H9 (cell line): ENCODE data around the gene PPFIBP2. TPM values are rescaled to one million over a fixed set of nuclear protein-coding genes. Genes with fewer than 3 reads are reported as not detected.

Experiments used
- DNase-seq: peaks from one replicate; pipeline ENCODE4 v3.0.0-alpha.2; 2017
- H2AFZ ChIP-seq: one replicate; pipeline ENCODE4 v1.6.1; 2013; ENCODE audit warnings: mild to moderate bottlenecking, low read length, control low read depth, moderate library complexity
- H2AK5ac ChIP-seq: 2 replicates; pipeline ENCODE4 v1.6.1; 2013; ENCODE audit warnings: low read length, control low read depth, mixed read lengths; ENCODE audit not compliant: insufficient read length
- H2BK120ac ChIP-seq: one replicate; pipeline ENCODE4 v1.6.1; 2013; ENCODE audit warnings: low read depth, mild to moderate bottlenecking, low read length, control low read depth, inconsistent platforms; ENCODE audit not compliant: poor library complexity, severe bottlenecking
- H2BK12ac ChIP-seq: 2 replicates; pipeline ENCODE4 v1.6.1; 2013; ENCODE audit warnings: low read length, control low read depth, mixed read lengths, low read depth; ENCODE audit not compliant: insufficient read length
- H2BK15ac ChIP-seq: 2 replicates; pipeline ENCODE4 v1.6.1; 2013; ENCODE audit warnings: low read depth, low read length, control low read depth
- H2BK20ac ChIP-seq: one replicate; pipeline ENCODE4 v1.6.1; 2013; ENCODE audit warnings: low read depth, mild to moderate bottlenecking, low read length, control low read depth, inconsistent platforms; ENCODE audit not compliant: poor library complexity, severe bottlenecking
- H2BK5ac ChIP-seq: 2 replicates; pipeline ENCODE4 v1.6.1; 2013; ENCODE audit warnings: low read length, control low read depth, mixed read lengths; ENCODE audit not compliant: insufficient read length
- H3K14ac ChIP-seq: 2 replicates; pipeline ENCODE4 v1.6.1; 2013; ENCODE audit warnings: low read length, control low read depth; ENCODE audit not compliant: insufficient read depth
- H3K18ac ChIP-seq: 2 replicates; pipeline ENCODE4 v1.6.1; 2013; ENCODE audit warnings: low read depth, mild to moderate bottlenecking, mixed read lengths, low read length, control low read depth; ENCODE audit not compliant: insufficient read length
- H3K23ac ChIP-seq: 2 replicates; pipeline ENCODE4 v1.6.1; 2013; ENCODE audit warnings: low read length, control low read depth, mixed read lengths, low read depth; ENCODE audit not compliant: insufficient read length
- H3K23me2 ChIP-seq: 2 replicates; pipeline ENCODE4 v1.6.1; 2013; ENCODE audit warnings: low read depth, mild to moderate bottlenecking, mixed read lengths, low read length, control low read depth; ENCODE audit not compliant: insufficient read length, poor library complexity, severe bottlenecking
- H3K27ac ChIP-seq: 2 replicates; pipeline ENCODE4 v1.5.1; 2013; ENCODE audit warnings: low read length, control low read depth, mixed read lengths, low read depth; ENCODE audit not compliant: insufficient read length
- H3K27me3 ChIP-seq: 2 replicates; pipeline ENCODE4 v1.6.1; 2013; ENCODE audit warnings: low read length, control low read depth, inconsistent platforms; ENCODE audit not compliant: insufficient read depth
- H3K4ac ChIP-seq: 2 replicates; pipeline ENCODE4 v1.6.1; 2013; ENCODE audit warnings: low read depth, mild to moderate bottlenecking, control low read depth, inconsistent platforms, low read length, moderate library complexity
- H3K4me1 ChIP-seq: 2 replicates; pipeline ENCODE4 v1.6.1; 2013; ENCODE audit warnings: low read length, control low read depth, inconsistent platforms; ENCODE audit not compliant: insufficient read depth
- H3K4me2 ChIP-seq: 2 replicates; pipeline ENCODE4 v1.6.1; 2013; ENCODE audit warnings: low read length, control low read depth, mixed read lengths; ENCODE audit not compliant: insufficient read length, insufficient read depth
- H3K56ac ChIP-seq: 2 replicates; pipeline ENCODE4 v1.6.1; 2013; ENCODE audit warnings: low read depth, mild to moderate bottlenecking, mixed read lengths, low read length, control low read depth; ENCODE audit not compliant: insufficient read length
- H3K79me1 ChIP-seq: 2 replicates; pipeline ENCODE4 v1.6.1; 2013; ENCODE audit warnings: low read depth, mild to moderate bottlenecking, moderate library complexity, low read length, control low read depth, inconsistent platforms; ENCODE audit not compliant: insufficient read depth, poor library complexity, severe bottlenecking
- H3K79me2 ChIP-seq: 2 replicates; pipeline ENCODE4 v1.6.1; 2013; ENCODE audit warnings: low read length, control low read depth, inconsistent platforms; ENCODE audit not compliant: insufficient read depth
- H3K9ac ChIP-seq: 2 replicates; pipeline ENCODE4 v1.6.1; 2013; ENCODE audit warnings: low read length, control low read depth, mixed read lengths; ENCODE audit not compliant: insufficient read length; ENCODE audit errors: extremely low read depth
- H3K9me3 ChIP-seq: one replicate; pipeline ENCODE4 v1.6.1; 2013; ENCODE audit warnings: low read depth, low read length, inconsistent platforms; ENCODE audit not compliant: control insufficient read depth
- H3T11ph ChIP-seq: one replicate; pipeline ENCODE4 v1.6.1; 2013; ENCODE audit warnings: mild to moderate bottlenecking, low read length, control low read depth, inconsistent platforms
- H4K20me1 ChIP-seq: one replicate; pipeline ENCODE4 v1.6.1; 2013; ENCODE audit not compliant: control insufficient read depth, insufficient read length, insufficient read depth
- H4K5ac ChIP-seq: 2 replicates; pipeline ENCODE4 v1.6.1; 2013; ENCODE audit warnings: low read depth, mild to moderate bottlenecking, mixed read lengths, low read length, control low read depth; ENCODE audit not compliant: insufficient read length
- H4K8ac ChIP-seq: replicated peaks from 2 replicates; pipeline ENCODE4 v1.6.1; 2013; ENCODE audit warnings: low read length, control low read depth, mixed read lengths, low read depth; ENCODE audit not compliant: insufficient read length
- H4K91ac ChIP-seq: 2 replicates; pipeline ENCODE4 v1.6.1; 2013; ENCODE audit warnings: low read depth, mild to moderate bottlenecking, moderate library complexity, mixed read lengths, low read length, control low read depth; ENCODE audit not compliant: insufficient read length
- H3K27ac Mint-ChIP-seq, 3 experiments: 2 replicates in 2 of 3; 3 replicates in 1 of 3; pipeline ENCODE4 v1.8.0; 2020 to 2021; ENCODE audit warnings: mixed read lengths in 3 of 3, mild to moderate bottlenecking in 1 of 3, moderate library complexity in 1 of 3
- H3K27me3 Mint-ChIP-seq: 2 replicates; pipeline ENCODE4 v1.8.0; 2021; ENCODE audit warnings: low read depth, mild to moderate bottlenecking, moderate library complexity, mixed read lengths
- H3K36me3 Mint-ChIP-seq, 3 experiments: 2 replicates in 2 of 3; 3 replicates in 1 of 3; pipeline ENCODE4 v1.8.0; 2020 to 2021; ENCODE audit warnings: low read depth in 3 of 3, mixed read lengths in 3 of 3; ENCODE audit not compliant: insufficient read depth in 1 of 3
- H3K4me1 Mint-ChIP-seq, 2 experiments: 2 replicates each; pipeline ENCODE4 v1.8.0; 2020; ENCODE audit warnings: mixed read lengths in 2 of 2
- H3K4me3 Mint-ChIP-seq, 2 experiments: 2 replicates in 1 of 2; 3 replicates in 1 of 2; pipeline ENCODE4 v1.8.0; 2020 to 2021; ENCODE audit warnings: mild to moderate bottlenecking in 2 of 2, mixed read lengths in 2 of 2, moderate library complexity in 1 of 2
- H3K9me3 Mint-ChIP-seq, 2 experiments: 2 replicates in 1 of 2; 3 replicates in 1 of 2; pipeline ENCODE4 v1.8.0; 2020; ENCODE audit warnings: mild to moderate bottlenecking in 2 of 2, mixed read lengths in 2 of 2, moderate library complexity in 1 of 2
- WGBS: extraction: QIAGEN DNeasy Blood & Tissue Kit; methylation state at CpG from one replicate; pipeline ENCODE4 v1.1.7; 2013; ENCODE audit warnings: missing lambda C conversion rate, low lambda C conversion rate, mixed read lengths; ENCODE audit not compliant: insufficient read length; ENCODE audit errors: extremely low coverage; 5-methylcytosine and 5-hydroxymethylcytosine counted together
- total RNA-seq: library from RNA; stranded (reverse); gene quantifications from 2 replicates; pipeline ENCODE4 v1.2.1, GENCODE V29; 2021
- TF ChIP-seq, protein P1 (sequence below): fragments of 200-600 bp; sonication (generic); conservative IDR thresholded peaks from 3 replicates; pipeline ENCODE4 v1.8.0; 2021; ENCODE audit warnings: antibody characterized with exemption, mild to moderate bottlenecking

The PPFIBP2 gene
- total RNA-seq, 1 experiment from 2014 or later = 8.3 TPM

- no peak overlapping the region for H3K18ac ChIP-seq
- H3K23ac ChIP-seq = no peak overlapping the region
- H3K4me1 ChIP-seq = peaks cover 4% of the 10 kb centered on the region; the same call in 1 of the 2 replicates
- no peak overlapping the region for H2AFZ ChIP-seq
- no peaks in the 10 kb centered on the region for H3K27me3 ChIP-seq
- no peak overlapping the region for H3K9ac ChIP-seq
- no peak overlapping the region for H2BK120ac ChIP-seq
- no peaks in the 10 kb centered on the region for H3K27me3 Mint-ChIP-seq
- no peaks in the 10 kb centered on the region for H3K79me1 ChIP-seq
- no CpG with 5 or more reads among the region's 1 CpG for WGBS
- no peak overlapping the region for H4K8ac ChIP-seq
- no peak overlapping the region for H3K27ac ChIP-seq
- no peaks in the 10 kb centered on the region for H4K20me1 ChIP-seq
- no peak for DNase-seq
- no peak overlapping the region for H3K56ac ChIP-seq
- H4K91ac ChIP-seq = no peak overlapping the region
- H2BK15ac ChIP-seq = no peak overlapping the region
- no peak overlapping the region for H3K4me2 ChIP-seq
- H3K4me3 Mint-ChIP-seq = no peak overlapping the region
- H3K27ac Mint-ChIP-seq = no peak overlapping the region; a peak in 2 of 7 replicates
- no peak overlapping the region for H3K4ac ChIP-seq
- H3K4me1 Mint-ChIP-seq = peaks cover 44 to 55% of the 10 kb centered on the region in 2 experiments
- H2AK5ac ChIP-seq = no peak overlapping the region
- no peak overlapping the region for H3K14ac ChIP-seq
- no peaks in the 10 kb centered on the region for H3K79me2 ChIP-seq
- no peak overlapping the region for H2BK5ac ChIP-seq
- peaks cover 0 to 8% (median 0%) of the 10 kb centered on the region in 3 experiments; a peak in 4 of 7 replicates for H3K36me3 Mint-ChIP-seq
- H3K9me3 Mint-ChIP-seq = no peaks in the 10 kb centered on the region
- H3K23me2 ChIP-seq = no peaks in the 10 kb centered on the region
- no peaks in the 10 kb centered on the region for H3K9me3 ChIP-seq
- H2BK12ac ChIP-seq = no peak overlapping the region
- H3T11ph ChIP-seq = no peak overlapping the region
- TF ChIP-seq, protein P1, sequence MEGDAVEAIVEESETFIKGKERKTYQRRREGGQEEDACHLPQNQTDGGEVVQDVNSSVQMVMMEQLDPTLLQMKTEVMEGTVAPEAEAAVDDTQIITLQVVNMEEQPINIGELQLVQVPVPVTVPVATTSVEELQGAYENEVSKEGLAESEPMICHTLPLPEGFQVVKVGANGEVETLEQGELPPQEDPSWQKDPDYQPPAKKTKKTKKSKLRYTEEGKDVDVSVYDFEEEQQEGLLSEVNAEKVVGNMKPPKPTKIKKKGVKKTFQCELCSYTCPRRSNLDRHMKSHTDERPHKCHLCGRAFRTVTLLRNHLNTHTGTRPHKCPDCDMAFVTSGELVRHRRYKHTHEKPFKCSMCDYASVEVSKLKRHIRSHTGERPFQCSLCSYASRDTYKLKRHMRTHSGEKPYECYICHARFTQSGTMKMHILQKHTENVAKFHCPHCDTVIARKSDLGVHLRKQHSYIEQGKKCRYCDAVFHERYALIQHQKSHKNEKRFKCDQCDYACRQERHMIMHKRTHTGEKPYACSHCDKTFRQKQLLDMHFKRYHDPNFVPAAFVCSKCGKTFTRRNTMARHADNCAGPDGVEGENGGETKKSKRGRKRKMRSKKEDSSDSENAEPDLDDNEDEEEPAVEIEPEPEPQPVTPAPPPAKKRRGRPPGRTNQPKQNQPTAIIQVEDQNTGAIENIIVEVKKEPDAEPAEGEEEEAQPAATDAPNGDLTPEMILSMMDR = no peak
- H2BK20ac ChIP-seq = no peak overlapping the region
- H4K5ac ChIP-seq = no peak overlapping the region
Measured at GRCh38 chr11:7591987-7592386, 78.2 kb downstream of the PPFIBP2 start.
